WTC11 (cell line): ENCODE measurements around the gene CDC37L1.

Experiments
- SP1 ChIP-seq: sonication (generic); formaldehyde crosslinking; conservative IDR thresholded peaks from 2 replicates; pipeline ENCODE4 v1.8.1; 2022; ENCODE audit warnings: missing genetic modification reagents
- ZNF416 ChIP-seq: fragments of 250-450 bp; sonication (Bioruptor Pico); IDR thresholded peaks from 2 replicates; pipeline ENCODE4 v1.9.0; 2021; ENCODE audit warnings: mild to moderate bottlenecking, inconsistent platforms
- TF ChIP-seq, protein P1 (sequence below): fragments of 200-600 bp; IDR thresholded peaks from 2 replicates; pipeline ENCODE4 v1.8.0; 2022; ENCODE audit warnings: antibody characterized with exemption
- TF ChIP-seq, protein P2 (sequence below): sonication (generic); formaldehyde crosslinking; IDR thresholded peaks from 2 replicates; pipeline ENCODE4 v1.8.1; 2022; ENCODE audit warnings: low read depth, missing genetic modification reagents, borderline replicate concordance

DNA sequence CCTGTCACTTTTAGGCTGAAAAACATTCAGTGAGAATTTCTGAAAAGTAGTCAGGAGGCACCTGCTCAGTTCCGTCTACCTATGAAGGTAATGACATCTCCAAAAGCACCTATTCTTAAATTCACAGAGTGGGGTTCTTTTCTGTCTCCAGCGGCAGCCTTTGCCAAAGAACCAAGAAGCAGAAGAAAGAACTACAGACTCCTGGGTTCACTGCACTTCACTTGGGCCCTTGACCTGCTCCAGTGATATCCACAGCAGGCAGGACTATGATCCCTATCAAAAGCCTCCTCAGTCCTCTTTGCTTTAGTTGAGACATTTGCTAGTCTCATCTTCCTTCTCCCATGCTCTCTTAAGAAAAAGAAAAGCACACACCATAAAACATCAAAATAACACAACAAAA lies 37.0 kb upstream of the CDC37L1 start:
- TF ChIP-seq, protein P1, sequence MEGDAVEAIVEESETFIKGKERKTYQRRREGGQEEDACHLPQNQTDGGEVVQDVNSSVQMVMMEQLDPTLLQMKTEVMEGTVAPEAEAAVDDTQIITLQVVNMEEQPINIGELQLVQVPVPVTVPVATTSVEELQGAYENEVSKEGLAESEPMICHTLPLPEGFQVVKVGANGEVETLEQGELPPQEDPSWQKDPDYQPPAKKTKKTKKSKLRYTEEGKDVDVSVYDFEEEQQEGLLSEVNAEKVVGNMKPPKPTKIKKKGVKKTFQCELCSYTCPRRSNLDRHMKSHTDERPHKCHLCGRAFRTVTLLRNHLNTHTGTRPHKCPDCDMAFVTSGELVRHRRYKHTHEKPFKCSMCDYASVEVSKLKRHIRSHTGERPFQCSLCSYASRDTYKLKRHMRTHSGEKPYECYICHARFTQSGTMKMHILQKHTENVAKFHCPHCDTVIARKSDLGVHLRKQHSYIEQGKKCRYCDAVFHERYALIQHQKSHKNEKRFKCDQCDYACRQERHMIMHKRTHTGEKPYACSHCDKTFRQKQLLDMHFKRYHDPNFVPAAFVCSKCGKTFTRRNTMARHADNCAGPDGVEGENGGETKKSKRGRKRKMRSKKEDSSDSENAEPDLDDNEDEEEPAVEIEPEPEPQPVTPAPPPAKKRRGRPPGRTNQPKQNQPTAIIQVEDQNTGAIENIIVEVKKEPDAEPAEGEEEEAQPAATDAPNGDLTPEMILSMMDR = no peak
- no peak for TF ChIP-seq SP1 (CRISPR knock-in tag)
- no peak for TF ChIP-seq ZNF416 (CRISPR knock-in tag)
- TF ChIP-seq, protein P2, sequence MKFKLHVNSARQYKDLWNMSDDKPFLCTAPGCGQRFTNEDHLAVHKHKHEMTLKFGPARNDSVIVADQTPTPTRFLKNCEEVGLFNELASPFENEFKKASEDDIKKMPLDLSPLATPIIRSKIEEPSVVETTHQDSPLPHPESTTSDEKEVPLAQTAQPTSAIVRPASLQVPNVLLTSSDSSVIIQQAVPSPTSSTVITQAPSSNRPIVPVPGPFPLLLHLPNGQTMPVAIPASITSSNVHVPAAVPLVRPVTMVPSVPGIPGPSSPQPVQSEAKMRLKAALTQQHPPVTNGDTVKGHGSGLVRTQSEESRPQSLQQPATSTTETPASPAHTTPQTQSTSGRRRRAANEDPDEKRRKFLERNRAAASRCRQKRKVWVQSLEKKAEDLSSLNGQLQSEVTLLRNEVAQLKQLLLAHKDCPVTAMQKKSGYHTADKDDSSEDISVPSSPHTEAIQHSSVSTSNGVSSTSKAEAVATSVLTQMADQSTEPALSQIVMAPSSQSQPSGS (CRISPR knock-in tag) = no peak
